NCI-H1417 treated with DMSO at 0.1 percent for 48 hours (cell line): ENCODE data around the gene PRMT1.

Experiments used
- DNase-seq: peaks from one replicate; lab custom pipeline; 2025; lab: John Stamatoyannopoulos, UW

The PRMT1 gene

GRCh38 chr19:49651029-49651819, 25.8 kb upstream of the PRMT1 start:
- no peak for DNase-seq

GRCh38 chr19:49651820-49652550, 25.1 kb upstream of the PRMT1 start:
- DNase-seq: no peak

DNA sequence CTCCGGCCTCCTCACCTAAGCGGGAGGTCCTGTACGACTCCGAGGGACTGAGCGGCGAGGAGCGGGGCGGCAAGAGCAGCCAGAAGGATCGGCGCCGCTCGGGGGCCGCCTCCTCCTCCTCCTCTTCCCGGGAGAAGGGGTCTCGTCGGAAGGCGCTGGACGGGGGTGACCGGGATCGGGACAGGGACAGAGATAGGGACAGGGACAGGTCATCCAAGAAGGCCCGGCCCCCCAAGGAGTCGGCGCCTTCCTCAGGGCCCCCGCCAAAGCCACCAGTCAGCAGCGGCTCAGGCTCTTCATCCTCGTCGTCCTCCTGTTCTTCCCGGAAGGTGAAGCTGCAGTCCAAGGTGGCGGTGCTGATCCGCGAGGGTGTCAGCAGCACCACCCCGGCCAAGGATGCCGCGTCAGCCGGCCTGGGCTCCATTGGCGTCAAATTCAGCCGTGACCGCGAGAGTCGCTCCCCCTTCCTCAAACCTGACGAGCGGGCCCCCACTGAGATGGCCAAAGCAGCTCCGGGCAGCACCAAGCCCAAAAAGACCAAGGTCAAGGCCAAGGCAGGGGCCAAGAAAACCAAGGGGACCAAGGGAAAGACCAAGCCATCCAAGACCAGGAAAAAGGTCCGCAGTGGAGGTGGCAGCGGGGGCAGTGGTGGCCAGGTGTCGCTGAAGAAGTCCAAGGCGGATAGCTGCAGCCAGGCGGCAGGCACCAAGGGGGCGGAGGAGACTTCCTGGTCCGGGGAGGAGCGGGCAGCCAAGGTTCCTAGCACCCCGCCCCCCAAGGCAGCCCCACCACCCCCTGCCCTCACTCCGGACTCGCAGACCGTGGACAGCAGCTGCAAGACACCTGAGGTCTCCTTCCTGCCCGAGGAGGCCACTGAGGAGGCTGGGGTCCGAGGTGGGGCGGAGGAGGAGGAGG, 24.3 kb upstream of the PRMT1 start:
- DNase-seq: no peak

DNA sequence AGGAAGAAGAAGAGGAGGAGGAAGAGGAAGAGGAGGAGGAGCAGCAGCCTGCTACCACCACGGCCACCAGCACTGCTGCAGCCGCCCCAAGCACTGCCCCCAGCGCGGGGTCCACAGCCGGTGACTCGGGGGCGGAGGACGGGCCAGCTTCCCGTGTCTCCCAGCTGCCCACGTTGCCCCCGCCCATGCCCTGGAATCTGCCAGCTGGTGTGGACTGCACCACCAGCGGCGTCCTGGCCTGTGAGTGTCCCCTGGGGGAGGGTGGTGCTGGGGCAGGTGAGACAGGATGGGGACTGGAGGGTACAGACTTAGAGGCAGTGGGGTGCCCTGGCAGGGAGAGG, 23.6 kb upstream of the PRMT1 start:
- DNase-seq: no peak

DNA sequence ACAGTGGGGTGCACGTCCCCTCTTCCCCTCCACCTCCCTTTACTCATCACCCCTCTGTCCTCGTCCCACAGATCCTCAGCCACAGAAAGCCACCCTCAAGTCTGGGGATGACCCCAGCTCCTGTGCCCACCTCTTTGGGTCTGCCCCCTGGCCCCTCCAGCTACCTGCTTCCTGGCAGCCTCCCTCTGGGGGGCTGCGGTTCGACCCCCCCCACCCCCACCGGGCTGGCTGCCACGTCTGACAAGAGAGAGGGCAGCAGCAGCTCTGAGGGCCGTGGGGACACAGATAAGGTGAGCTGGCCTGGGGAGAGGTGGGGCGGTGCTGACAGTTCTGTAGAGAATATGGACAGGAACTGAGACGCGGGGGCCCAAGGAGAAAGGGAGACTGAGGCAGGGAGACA, 22.5 kb upstream of the PRMT1 start:
- DNase-seq: no peak

GRCh38 chr19:49655570-49656455, 21.3 kb upstream of the PRMT1 start:
- no peak for DNase-seq

GRCh38 chr19:49656456-49657109, 20.5 kb upstream of the PRMT1 start:
- DNase-seq: no peak

DNA sequence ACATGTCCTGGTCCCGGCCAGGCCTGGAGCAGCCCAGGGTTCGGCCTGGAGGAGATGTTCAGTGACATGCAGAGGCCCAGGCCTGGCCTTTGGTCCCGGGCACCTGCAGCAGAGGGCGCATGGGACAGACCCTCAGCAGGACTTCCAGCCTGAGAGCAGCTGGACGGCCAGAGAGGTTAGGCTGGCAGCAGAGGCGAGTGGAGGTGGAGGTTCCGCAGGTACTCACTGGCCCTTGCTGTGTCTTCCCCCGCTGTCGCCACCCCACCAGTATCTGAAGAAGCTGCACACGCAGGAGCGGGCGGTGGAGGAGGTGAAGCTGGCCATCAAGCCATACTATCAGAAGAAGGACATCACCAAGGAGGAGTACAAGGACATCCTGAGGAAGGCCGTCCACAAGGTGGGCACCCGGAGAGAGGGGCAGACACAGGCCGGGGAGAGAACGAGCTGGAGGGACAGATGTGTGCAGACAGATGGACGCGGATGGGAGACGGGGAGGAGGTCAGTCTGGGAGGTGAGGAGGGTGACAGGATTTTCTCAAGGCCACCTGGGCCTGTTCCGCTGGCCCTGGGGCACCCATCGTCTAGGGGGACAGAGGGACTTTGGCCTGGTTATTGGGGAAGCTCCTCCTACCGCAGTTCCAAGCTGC, 19.5 kb upstream of the PRMT1 start:
- DNase-seq: no peak

GRCh38 chr19:49658139-49658517, 18.9 kb upstream of the PRMT1 start:
- no peak for DNase-seq

GRCh38 chr19:49658566-49659442, 18.3 kb upstream of the PRMT1 start:
- no peak for DNase-seq

GRCh38 chr19:49660338-49660961, 16.6 kb upstream of the PRMT1 start:
- DNase-seq: no peak

- no peak for DNase-seq
Measured at GRCh38 chr19:49662011-49662410, 15.1 kb upstream of the PRMT1 start.

GRCh38 chr19:49663224-49663623, 13.8 kb upstream of the PRMT1 start:
- DNase-seq: no peak

DNA sequence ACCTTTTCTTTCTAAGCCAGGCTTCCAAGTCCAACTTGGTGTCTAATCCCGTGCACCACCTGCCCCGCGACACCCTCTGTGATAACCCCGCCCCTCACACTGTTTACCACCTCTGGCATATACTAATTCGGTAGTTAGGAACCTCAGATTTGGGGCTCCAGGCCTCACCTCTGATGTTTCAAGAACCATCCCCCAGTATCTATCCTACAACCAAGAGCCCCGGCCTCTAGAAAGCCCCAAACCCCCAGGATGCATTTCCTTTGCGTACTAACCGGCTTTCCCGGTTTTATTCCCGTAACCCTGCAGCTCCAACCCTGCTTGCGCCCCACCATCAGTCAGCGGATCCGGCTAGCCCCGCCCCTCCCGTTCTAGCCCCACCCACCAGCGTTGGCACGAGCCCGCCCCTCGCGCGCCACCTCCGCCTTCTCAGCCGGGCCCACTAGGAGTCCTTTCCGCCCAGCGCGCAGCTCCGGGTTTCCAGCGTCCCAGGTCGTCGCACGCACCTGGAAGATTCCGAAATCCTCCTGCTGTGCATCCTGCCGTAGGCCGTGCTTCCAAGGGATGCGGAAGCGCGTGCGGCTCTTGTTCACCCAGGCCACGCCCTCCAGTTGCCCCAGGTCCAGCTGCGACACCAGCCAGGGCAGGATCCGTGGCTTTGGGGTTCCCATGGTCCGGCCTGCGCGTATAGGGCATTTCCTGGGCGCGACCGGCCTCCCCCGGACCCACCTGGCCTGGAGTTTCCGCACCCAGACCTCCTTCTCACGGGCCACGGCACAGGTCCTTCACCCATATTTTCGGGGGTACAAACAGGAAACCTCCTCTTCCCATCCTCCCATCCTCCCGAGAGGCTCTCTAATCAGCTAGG, 12.7 kb upstream of the PRMT1 start:
- DNase-seq: peak; percentile 26

GRCh38 chr19:49665036-49665350, 12.1 kb upstream of the PRMT1 start:
- DNase-seq: no peak

GRCh38 chr19:49665351-49666119, 11.5 kb upstream of the PRMT1 start, which contains the start of the genes BCL2L12 and IRF3:
Gene BCL2L12 (plus strand): TSS chr19:49665933. CDS start chr19:49666693, 760 bp downstream.
Gene IRF3 (minus strand): TSS chr19:49665857. CDS start chr19:49664838, 1,019 bp downstream.
- no peak for DNase-seq

DNA sequence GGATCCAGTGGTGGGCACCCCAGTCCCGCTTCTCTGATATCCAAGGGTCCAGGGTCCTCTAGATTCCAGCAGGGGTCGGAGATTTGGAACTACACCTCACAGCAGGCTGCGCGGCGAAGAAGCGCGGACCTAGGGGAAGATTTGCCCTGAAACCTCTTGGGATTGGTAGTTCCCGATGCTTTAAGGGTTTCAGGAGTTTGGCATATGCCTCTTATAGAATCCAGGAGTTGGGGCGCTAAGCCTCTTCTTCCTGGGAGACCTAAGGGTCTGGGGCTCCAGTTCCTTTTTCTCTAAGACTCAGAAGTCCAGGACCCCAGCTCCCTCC, 11.0 kb upstream of the PRMT1 start:
- no peak for DNase-seq
